ENCODE data around the gene FCN2. TPM values are rescaled to one million over a fixed set of nuclear protein-coding genes. Genes with fewer than 3 reads are reported as not detected.
A peak's percentile ranks its signal among the peaks of the same experiment; 100 is the strongest.

FCN2 gene
- total RNA-seq, 1 donor from 2014 or later = not detected

- H3K27ac Mint-ChIP-seq (ENCODE audit: unreplicated experiment) = no peak overlapping the region
Measured at GRCh38 chr9:134842321-134842720, 38.3 kb upstream of the FCN2 start.

GRCh38 chr9:134843740-134844139, 36.9 kb upstream of the FCN2 start:
- peaks cover 33% of the 10 kb centered on the region for H3K36me3 Mint-ChIP-seq (ENCODE audit: low read depth)
- H3K4me1 Mint-ChIP-seq (ENCODE audit: low read depth) = peaks cover 11% of the 10 kb centered on the region
- H3K4me3 Mint-ChIP-seq (ENCODE audit: unreplicated experiment) = no peak overlapping the region
- TF ChIP-seq, protein P1, sequence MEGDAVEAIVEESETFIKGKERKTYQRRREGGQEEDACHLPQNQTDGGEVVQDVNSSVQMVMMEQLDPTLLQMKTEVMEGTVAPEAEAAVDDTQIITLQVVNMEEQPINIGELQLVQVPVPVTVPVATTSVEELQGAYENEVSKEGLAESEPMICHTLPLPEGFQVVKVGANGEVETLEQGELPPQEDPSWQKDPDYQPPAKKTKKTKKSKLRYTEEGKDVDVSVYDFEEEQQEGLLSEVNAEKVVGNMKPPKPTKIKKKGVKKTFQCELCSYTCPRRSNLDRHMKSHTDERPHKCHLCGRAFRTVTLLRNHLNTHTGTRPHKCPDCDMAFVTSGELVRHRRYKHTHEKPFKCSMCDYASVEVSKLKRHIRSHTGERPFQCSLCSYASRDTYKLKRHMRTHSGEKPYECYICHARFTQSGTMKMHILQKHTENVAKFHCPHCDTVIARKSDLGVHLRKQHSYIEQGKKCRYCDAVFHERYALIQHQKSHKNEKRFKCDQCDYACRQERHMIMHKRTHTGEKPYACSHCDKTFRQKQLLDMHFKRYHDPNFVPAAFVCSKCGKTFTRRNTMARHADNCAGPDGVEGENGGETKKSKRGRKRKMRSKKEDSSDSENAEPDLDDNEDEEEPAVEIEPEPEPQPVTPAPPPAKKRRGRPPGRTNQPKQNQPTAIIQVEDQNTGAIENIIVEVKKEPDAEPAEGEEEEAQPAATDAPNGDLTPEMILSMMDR (IDR thresholded peaks at IDR 0.05) = no peak
- DNase-seq (ENCODE audit: low spot score) = no peak
- H3K27me3 Mint-ChIP-seq (ENCODE audit: low read depth) = no peaks in the 10 kb centered on the region
- H3K27ac Mint-ChIP-seq (ENCODE audit: unreplicated experiment) = peak overlapping the region; percentile 27
- no peaks in the 10 kb centered on the region for H3K9me3 Mint-ChIP-seq (ENCODE audit: low read depth)

More at GRCh38 chr9:134842321-134842720, 38.3 kb upstream of the FCN2 start:
- DNase-seq (ENCODE audit: low spot score) = peak; percentile 93
- Mint-ChIP-seq H3K36me3 (ENCODE audit: low read depth) (peaks cover 44% of the 10 kb centered on the region), H3K4me1 (ENCODE audit: low read depth) (peaks cover 11% of the 10 kb centered on the region), H3K9me3 (ENCODE audit: low read depth) (no peaks in the 10 kb centered on the region), H3K4me3 (ENCODE audit: unreplicated experiment) (no peak overlapping the region), H3K27me3 (ENCODE audit: low read depth) (no peaks in the 10 kb centered on the region)
- TF ChIP-seq, protein P1 (IDR thresholded peaks at IDR 0.05) = no peak

DNA sequence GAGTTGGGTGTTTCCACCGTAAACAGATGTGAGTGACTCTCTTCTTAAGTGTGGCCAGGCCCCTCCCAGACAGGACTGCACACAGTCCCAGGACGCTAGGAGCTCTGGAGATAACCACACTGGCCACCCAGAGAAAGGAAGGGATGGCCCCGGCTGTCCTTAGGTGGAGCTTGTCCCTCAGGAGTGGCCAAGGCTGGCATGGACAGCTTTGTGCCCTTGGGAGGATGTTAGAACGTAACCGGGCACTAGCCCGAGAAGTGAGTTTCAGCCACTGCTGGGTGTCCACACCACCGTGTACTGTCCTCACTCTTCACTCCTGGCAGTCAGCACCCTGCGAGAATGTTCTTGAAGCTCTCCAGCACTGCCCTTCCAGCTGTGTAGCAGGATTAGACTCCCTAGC, 35.8 kb upstream of the FCN2 start:
- TF ChIP-seq, protein P1 (IDR thresholded peaks at IDR 0.05) = no peak
- Mint-ChIP-seq H3K27ac (ENCODE audit: unreplicated experiment) (peak overlapping the region; percentile 36), H3K27me3 (ENCODE audit: low read depth) (no peaks in the 10 kb centered on the region), H3K9me3 (ENCODE audit: low read depth) (no peaks in the 10 kb centered on the region), H3K36me3 (ENCODE audit: low read depth) (peaks cover 32% of the 10 kb centered on the region), H3K4me3 (ENCODE audit: unreplicated experiment) (no peak overlapping the region), H3K4me1 (ENCODE audit: low read depth) (peaks cover 11% of the 10 kb centered on the region)
- no peak for DNase-seq (ENCODE audit: low spot score)

GRCh38 chr9:134846187-134846586, 34.4 kb upstream of the FCN2 start:
- no peak for DNase-seq (ENCODE audit: low spot score)
- Mint-ChIP-seq H3K27ac (ENCODE audit: unreplicated experiment) (no peak overlapping the region), H3K27me3 (ENCODE audit: low read depth) (no peaks in the 10 kb centered on the region), H3K4me1 (ENCODE audit: low read depth) (peaks cover 11% of the 10 kb centered on the region), H3K4me3 (ENCODE audit: unreplicated experiment) (no peak overlapping the region), H3K9me3 (ENCODE audit: low read depth) (no peaks in the 10 kb centered on the region), H3K36me3 (ENCODE audit: low read depth) (peaks cover 24% of the 10 kb centered on the region)
- TF ChIP-seq, protein P1 (IDR thresholded peaks at IDR 0.05) = no peak

- no peak overlapping the region for H3K4me3 Mint-ChIP-seq (ENCODE audit: unreplicated experiment)
- no peak overlapping the region for H3K27ac Mint-ChIP-seq (ENCODE audit: unreplicated experiment)
- H3K36me3 Mint-ChIP-seq (ENCODE audit: low read depth) = peaks cover 24% of the 10 kb centered on the region
- H3K27me3 Mint-ChIP-seq (ENCODE audit: low read depth) = no peaks in the 10 kb centered on the region
- H3K4me1 Mint-ChIP-seq (ENCODE audit: low read depth) = peaks cover 11% of the 10 kb centered on the region
- TF ChIP-seq, protein P1 (IDR thresholded peaks at IDR 0.05) = no peak
- no peaks in the 10 kb centered on the region for H3K9me3 Mint-ChIP-seq (ENCODE audit: low read depth)
- no peak for DNase-seq (ENCODE audit: low spot score)
Measured at GRCh38 chr9:134846699-134847098, 33.9 kb upstream of the FCN2 start.

All from chondrocyte (in vitro differentiated cells).